SK-N-SH treated with all-trans-retinoic acid at 6 μM for 48 hours (cell line): ENCODE results near the gene DAB2IP.

Experiments
- ATAC-seq: fragments of 200-7000 bp; cut with Tn5 transposase; 3 replicates; pipeline ENCODE4 v1.9.1; 2020; ENCODE audit warnings: mild to moderate bottlenecking, moderate library complexity
- ARNTL ChIP-seq: fragments of 450-650 bp; formaldehyde crosslinking; IDR thresholded peaks from 2 replicates; pipeline ENCODE4 v1.5.0; 2020; ENCODE audit warnings: low read depth, mild to moderate bottlenecking, moderate library complexity, borderline replicate concordance
- BACH2 ChIP-seq: fragments of 250-450 bp; sonication (Bioruptor Pico); IDR thresholded peaks from 2 replicates; pipeline ENCODE4 v1.9.0; 2021; ENCODE audit warnings: mild to moderate bottlenecking, borderline replicate concordance
- CSDC2 ChIP-seq: fragments of 250-450 bp; sonication (Bioruptor Pico); IDR thresholded peaks from 2 replicates; pipeline ENCODE4 v1.5.0; 2020; ENCODE audit warnings: mild to moderate bottlenecking, moderate library complexity
- CSRNP3 ChIP-seq: fragments of 250-450 bp; sonication (Bioruptor Pico); IDR thresholded peaks from 2 replicates; pipeline ENCODE4 v1.5.1; 2021; ENCODE audit warnings: mild to moderate bottlenecking, moderate library complexity
- ESRRG ChIP-seq: fragments of 250-450 bp; sonication (Bioruptor Pico); IDR thresholded peaks from 2 replicates; pipeline ENCODE4 v1.6.1; 2021; ENCODE audit warnings: mild to moderate bottlenecking
- ISL1 ChIP-seq: fragments of 250-450 bp; sonication (Bioruptor Pico); IDR thresholded peaks from 2 replicates; pipeline ENCODE4 v2.1.2; 2022; ENCODE audit warnings: mild to moderate bottlenecking, moderate library complexity
- OSR1 ChIP-seq: fragments of 250-450 bp; sonication (Bioruptor Pico); IDR thresholded peaks from 2 replicates; pipeline ENCODE4 v1.8.0; 2022; ENCODE audit warnings: moderate library complexity, mild to moderate bottlenecking, inconsistent platforms
- PPARA ChIP-seq: fragments of 250-450 bp; sonication (Bioruptor Pico); IDR thresholded peaks from 2 replicates; pipeline ENCODE4 v1.5.0; 2020; ENCODE audit warnings: mild to moderate bottlenecking, borderline replicate concordance
- RARB ChIP-seq: fragments of 250-450 bp; sonication (Bioruptor Pico); IDR thresholded peaks from 2 replicates; pipeline ENCODE4 v1.8.0; 2021; ENCODE audit warnings: mild to moderate bottlenecking, moderate library complexity
- SNAI2 ChIP-seq: fragments of 250-450 bp; sonication (Bioruptor Pico); IDR thresholded peaks from 2 replicates; pipeline ENCODE4 v1.5.0; 2020; ENCODE audit warnings: mild to moderate bottlenecking, moderate library complexity
- TCF4 ChIP-seq: fragments of 250-450 bp; sonication (Bioruptor Pico); IDR thresholded peaks from 2 replicates; pipeline ENCODE4 v1.8.0; 2021; ENCODE audit warnings: mild to moderate bottlenecking, moderate library complexity, borderline replicate concordance
- TOX ChIP-seq: fragments of 250-450 bp; sonication (Bioruptor Pico); IDR thresholded peaks from 2 replicates; pipeline ENCODE4 v1.8.0; 2021; ENCODE audit warnings: mild to moderate bottlenecking, moderate library complexity, borderline replicate concordance
- ZC3H10 ChIP-seq: fragments of 250-450 bp; sonication (Bioruptor Pico); IDR thresholded peaks from 2 replicates; pipeline ENCODE4 v1.5.1; 2021; ENCODE audit warnings: mild to moderate bottlenecking, moderate library complexity
- ZFP3 ChIP-seq: fragments of 250-450 bp; sonication (Bioruptor Pico); IDR thresholded peaks from 2 replicates; pipeline ENCODE4 v1.5.0; 2020; ENCODE audit warnings: mild to moderate bottlenecking, moderate library complexity
- ZFP30 ChIP-seq: fragments of 450-650 bp; formaldehyde crosslinking; IDR thresholded peaks from 2 replicates; pipeline ENCODE4 v1.5.0; 2022; ENCODE audit warnings: mild to moderate bottlenecking, moderate library complexity
- ZNF565 ChIP-seq: fragments of 450-650 bp; formaldehyde crosslinking; conservative IDR thresholded peaks from 2 replicates; pipeline ENCODE4 v1.5.0; 2020; ENCODE audit warnings: low read depth, mild to moderate bottlenecking, moderate library complexity
- ZNF70 ChIP-seq: fragments of 450-650 bp; formaldehyde crosslinking; IDR thresholded peaks from 2 replicates; pipeline ENCODE4 v1.5.0; 2020; ENCODE audit warnings: mild to moderate bottlenecking, moderate library complexity
- ZNF8 ChIP-seq: fragments of 450-650 bp; formaldehyde crosslinking; IDR thresholded peaks from 2 replicates; pipeline ENCODE4 v1.5.0; 2020; ENCODE audit warnings: mild to moderate bottlenecking, moderate library complexity
- TF ChIP-seq, protein P1 (sequence below): fragments of 250-450 bp; sonication (Bioruptor Pico); IDR thresholded peaks from 2 replicates; pipeline ENCODE4 v1.8.0; 2021; ENCODE audit warnings: low read depth, mild to moderate bottlenecking, moderate library complexity, borderline replicate concordance
- TF ChIP-seq, protein P2 (sequence below): fragments of 250-450 bp; sonication (Bioruptor Pico); IDR thresholded peaks from 2 replicates; pipeline ENCODE4 v1.5.0; 2020; ENCODE audit warnings: mild to moderate bottlenecking, moderate library complexity

The DAB2IP gene

DNA sequence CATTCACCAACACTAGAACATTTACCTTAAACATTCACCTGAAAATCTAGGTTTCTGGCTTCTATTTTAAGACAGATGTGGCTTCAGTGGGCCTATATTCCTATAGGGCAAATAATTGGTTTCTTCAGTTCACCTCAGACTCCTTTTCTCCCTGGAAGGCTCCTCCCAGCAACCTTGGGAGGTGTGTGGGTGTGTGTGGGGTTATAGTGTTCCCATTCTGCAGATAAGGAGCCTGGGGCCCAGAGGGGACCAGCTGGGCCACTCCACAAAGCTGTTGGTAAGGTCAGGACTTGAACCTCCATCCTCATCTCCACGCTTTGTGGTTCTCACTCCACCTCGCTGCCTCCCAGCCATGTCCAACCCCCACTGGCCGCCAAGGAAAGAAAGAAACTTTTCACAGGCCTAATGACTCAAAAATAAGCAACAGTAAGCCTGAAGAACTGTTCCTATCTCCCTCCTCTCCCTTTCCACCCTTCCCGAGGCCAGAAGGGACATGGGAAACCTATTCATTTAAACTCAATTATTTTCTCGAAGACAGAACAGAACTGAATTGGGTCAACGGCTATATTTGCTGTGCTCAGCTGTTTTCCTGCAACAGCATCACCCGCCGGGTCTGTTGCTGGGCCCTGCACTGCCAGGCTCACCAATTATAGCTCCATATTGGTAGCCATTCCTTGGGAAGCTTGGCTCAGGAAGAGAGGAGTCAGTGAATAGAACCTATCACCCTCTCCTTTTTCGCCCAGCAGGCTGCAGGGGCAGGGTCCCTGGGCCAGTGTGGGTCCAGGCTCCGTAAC is 78.5 kb downstream of the DAB2IP start:
- no peak for TF ChIP-seq CSDC2
- no peak for ATAC-seq

DNA sequence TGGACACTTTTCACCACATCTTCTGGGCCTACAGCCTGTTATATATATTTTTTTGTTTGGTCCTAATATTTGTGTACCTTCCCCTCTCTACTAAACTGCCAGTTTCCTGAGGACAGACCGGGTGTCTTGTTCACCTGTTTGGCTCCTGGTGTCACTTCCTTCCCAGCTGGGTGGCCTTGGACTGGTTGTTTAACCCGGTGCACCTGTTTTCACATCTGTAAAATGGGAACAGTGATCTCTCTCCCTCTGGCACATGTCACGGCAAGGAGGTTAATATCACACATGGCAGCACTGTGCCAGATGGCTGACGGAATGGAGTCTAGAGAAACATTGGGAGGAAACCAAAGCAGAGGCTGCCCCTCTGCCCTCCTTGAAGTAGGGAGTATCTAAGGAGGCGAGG is 79.7 kb downstream of the DAB2IP start:
- TF ChIP-seq ZFP3 (CRISPR knock-in tag), result no peak
- TF ChIP-seq OSR1, result no peak
- TF ChIP-seq, protein P1, sequence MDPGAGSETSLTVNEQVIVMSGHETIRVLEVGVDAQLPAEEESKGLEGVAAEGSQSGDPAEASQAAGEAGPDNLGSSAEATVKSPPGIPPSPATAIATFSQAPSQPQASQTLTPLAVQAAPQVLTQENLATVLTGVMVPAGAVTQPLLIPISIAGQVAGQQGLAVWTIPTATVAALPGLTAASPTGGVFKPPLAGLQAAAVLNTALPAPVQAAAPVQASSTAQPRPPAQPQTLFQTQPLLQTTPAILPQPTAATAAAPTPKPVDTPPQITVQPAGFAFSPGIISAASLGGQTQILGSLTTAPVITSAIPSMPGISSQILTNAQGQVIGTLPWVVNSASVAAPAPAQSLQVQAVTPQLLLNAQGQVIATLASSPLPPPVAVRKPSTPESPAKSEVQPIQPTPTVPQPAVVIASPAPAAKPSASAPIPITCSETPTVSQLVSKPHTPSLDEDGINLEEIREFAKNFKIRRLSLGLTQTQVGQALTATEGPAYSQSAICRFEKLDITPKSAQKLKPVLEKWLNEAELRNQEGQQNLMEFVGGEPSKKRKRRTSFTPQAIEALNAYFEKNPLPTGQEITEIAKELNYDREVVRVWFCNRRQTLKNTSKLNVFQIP (CRISPR knock-in tag), result no peak
- TF ChIP-seq, all 23 proteins: peak for 0
- no peak for ATAC-seq

DNA sequence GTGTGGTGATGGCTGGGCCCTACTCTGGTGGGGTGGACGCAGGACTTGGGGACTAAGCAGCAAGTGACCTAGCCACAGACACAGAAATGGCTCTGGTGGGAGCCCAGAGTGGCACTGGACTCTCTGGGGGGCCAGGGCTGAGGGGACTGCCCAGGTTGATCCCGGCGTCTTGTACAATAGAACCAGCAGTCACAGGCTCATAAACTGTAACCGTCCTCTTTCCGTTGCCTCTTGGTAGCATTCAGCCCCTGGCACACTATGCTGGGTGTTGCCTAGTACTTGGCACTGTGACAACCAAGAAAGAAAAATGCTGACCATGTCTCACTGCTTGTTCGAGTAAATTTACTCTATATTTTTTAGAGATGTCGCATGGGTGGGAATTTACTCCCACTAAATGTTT is 80.5 kb downstream of the DAB2IP start:
- ATAC-seq, result no peak
- TF ChIP-seq ZNF8 (no peak), ZNF70 (CRISPR knock-in tag) (no peak), ISL1 (no peak), TCF4 (CRISPR knock-in tag) (no peak), ESRRG (CRISPR knock-in tag) (no peak), SNAI2 (CRISPR knock-in tag) (no peak), ARNTL (CRISPR knock-in tag) (no peak), TOX (CRISPR knock-in tag) (no peak), ZNF565 (no peak), ZC3H10 (CRISPR knock-in tag) (no peak), BACH2 (CRISPR knock-in tag) (no peak), ZFP30 (CRISPR knock-in tag) (no peak), ZFP3 (CRISPR knock-in tag) (no peak)
- TF ChIP-seq, protein P2, sequence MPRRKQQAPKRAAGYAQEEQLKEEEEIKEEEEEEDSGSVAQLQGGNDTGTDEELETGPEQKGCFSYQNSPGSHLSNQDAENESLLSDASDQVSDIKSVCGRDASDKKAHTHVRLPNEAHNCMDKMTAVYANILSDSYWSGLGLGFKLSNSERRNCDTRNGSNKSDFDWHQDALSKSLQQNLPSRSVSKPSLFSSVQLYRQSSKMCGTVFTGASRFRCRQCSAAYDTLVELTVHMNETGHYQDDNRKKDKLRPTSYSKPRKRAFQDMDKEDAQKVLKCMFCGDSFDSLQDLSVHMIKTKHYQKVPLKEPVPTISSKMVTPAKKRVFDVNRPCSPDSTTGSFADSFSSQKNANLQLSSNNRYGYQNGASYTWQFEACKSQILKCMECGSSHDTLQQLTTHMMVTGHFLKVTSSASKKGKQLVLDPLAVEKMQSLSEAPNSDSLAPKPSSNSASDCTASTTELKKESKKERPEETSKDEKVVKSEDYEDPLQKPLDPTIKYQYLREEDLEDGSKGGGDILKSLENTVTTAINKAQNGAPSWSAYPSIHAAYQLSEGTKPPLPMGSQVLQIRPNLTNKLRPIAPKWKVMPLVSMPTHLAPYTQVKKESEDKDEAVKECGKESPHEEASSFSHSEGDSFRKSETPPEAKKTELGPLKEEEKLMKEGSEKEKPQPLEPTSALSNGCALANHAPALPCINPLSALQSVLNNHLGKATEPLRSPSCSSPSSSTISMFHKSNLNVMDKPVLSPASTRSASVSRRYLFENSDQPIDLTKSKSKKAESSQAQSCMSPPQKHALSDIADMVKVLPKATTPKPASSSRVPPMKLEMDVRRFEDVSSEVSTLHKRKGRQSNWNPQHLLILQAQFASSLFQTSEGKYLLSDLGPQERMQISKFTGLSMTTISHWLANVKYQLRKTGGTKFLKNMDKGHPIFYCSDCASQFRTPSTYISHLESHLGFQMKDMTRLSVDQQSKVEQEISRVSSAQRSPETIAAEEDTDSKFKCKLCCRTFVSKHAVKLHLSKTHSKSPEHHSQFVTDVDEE (CRISPR knock-in tag), result no peak

DNA sequence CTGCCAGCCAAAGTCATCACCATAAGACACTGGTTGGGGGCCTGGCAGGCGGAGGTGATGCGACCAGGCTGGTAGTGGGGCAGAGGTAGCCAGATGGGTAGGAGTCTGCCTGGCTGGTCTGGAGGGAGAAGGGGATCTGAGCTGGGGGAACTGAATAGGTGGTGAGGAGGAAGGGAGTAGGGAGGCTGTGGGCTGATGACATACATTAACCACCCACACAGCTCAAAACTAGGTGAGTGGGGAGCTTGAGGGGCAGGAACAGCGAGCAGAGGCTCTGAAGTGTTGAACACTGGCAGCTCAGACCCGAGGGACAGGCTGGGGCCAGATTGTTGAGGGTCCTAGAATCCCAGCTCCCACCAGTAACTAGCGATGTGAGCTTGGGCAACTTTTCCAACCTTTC is 81.0 kb downstream of the DAB2IP start:
- TF ChIP-seq CSRNP3 (CRISPR knock-in tag) (no peak), TCF4 (CRISPR knock-in tag) (no peak), ZNF565 (no peak), TOX (CRISPR knock-in tag) (no peak), RARB (no peak)
- no peak for ATAC-seq

- ATAC-seq, result no peak
- TF ChIP-seq ZFP3 (CRISPR knock-in tag), result no peak
- TF ChIP-seq, all 23 proteins: peak for 0
These were observed 81.5 kb downstream of the DAB2IP start for GRCh38 chr9:121732886-121733285.

GRCh38 chr9:121734465-121734864 is 83.0 kb downstream of the DAB2IP start:
- TF ChIP-seq PPARA (CRISPR knock-in tag), result no peak
- TF ChIP-seq ARNTL (CRISPR knock-in tag), result no peak
- ATAC-seq, result no peak
